ENCODE measurements around the gene PCED1B. TPM values are rescaled to one million over a fixed set of nuclear protein-coding genes. Genes with fewer than 3 reads are reported as not detected.
A peak's percentile ranks its signal among the peaks of the same experiment; 100 is the strongest.

Gene PCED1B
- total RNA-seq, 2 donors from 2014 or later = 6.6 to 12.3 TPM

- peaks cover 0 to 7% of the 10 kb centered on the region in 2 donors for H3K4me1 ChIP-seq (ENCODE audit: control insufficient read depth in 1 of 2, low read depth in 2 of 2)
- ATAC-seq (ENCODE audit: insufficient number of reproducible peaks, low FRiP score, low read depth) = no peak
- H3K27ac ChIP-seq = no peak overlapping the region
Observed at GRCh38 chr12:47235258-47236040, 156.0 kb downstream of the PCED1B start.

GRCh38 chr12:47236109-47236714 is 156.8 kb downstream of the PCED1B start:
- H3K4me3 ChIP-seq = no peak overlapping the region
- ATAC-seq (ENCODE audit: insufficient number of reproducible peaks, low FRiP score, low read depth) = no peak
- H3K4me1 ChIP-seq (ENCODE audit: control insufficient read depth in 1 of 2, low read depth in 2 of 2) = peaks cover 0 to 7% of the 10 kb centered on the region in 2 donors
- no peak overlapping the region for H3K27ac ChIP-seq
- H3K27me3 ChIP-seq (replicated peaks; ENCODE audit: insufficient read depth) = no peaks in the 10 kb centered on the region
- no peak for DNase-seq (ENCODE audit: low spot score)
- H3K36me3 ChIP-seq = peaks cover 8% of the 10 kb centered on the region
- H3K9me3 ChIP-seq = no peaks in the 10 kb centered on the region
- no peak for TF ChIP-seq CTCF (IDR thresholded peaks at IDR 0.05)

More at GRCh38 chr12:47235258-47236040, 156.0 kb downstream of the PCED1B start:
- H3K36me3 ChIP-seq = peaks cover 8% of the 10 kb centered on the region
- DNase-seq (ENCODE audit: low spot score) = no peak
- no peak overlapping the region for H3K4me3 ChIP-seq
- no peak for TF ChIP-seq CTCF (IDR thresholded peaks at IDR 0.05)
- no peaks in the 10 kb centered on the region for H3K9me3 ChIP-seq
- H3K27me3 ChIP-seq (replicated peaks; ENCODE audit: insufficient read depth) = no peaks in the 10 kb centered on the region

GRCh38 chr12:47237751-47238211 is 158.4 kb downstream of the PCED1B start:
- DNase-seq (ENCODE audit: low spot score) = no peak
- H3K4me1 ChIP-seq (ENCODE audit: control insufficient read depth in 1 of 2, low read depth in 2 of 2) = peaks cover 0 to 7% of the 10 kb centered on the region in 2 donors

GRCh38 chr12:47238669-47239114 is 159.3 kb downstream of the PCED1B start:
- ATAC-seq (ENCODE audit: insufficient number of reproducible peaks, low FRiP score, low read depth) (no peak), DNase-seq (ENCODE audit: low spot score) (no peak)
- H3K27ac ChIP-seq = peak overlapping the region in 1 of 2 donors; percentile 17
- H3K27me3 ChIP-seq (replicated peaks; ENCODE audit: insufficient read depth) = no peaks in the 10 kb centered on the region
- no peak overlapping the region for H3K4me3 ChIP-seq
- peaks cover 0 to 7% of the 10 kb centered on the region in 2 donors for H3K4me1 ChIP-seq (ENCODE audit: control insufficient read depth in 1 of 2, low read depth in 2 of 2)
- no peaks in the 10 kb centered on the region for H3K9me3 ChIP-seq
- no peak for TF ChIP-seq CTCF (IDR thresholded peaks at IDR 0.05)
- H3K36me3 ChIP-seq = peaks cover 8% of the 10 kb centered on the region

More at GRCh38 chr12:47237751-47238211, 158.4 kb downstream of the PCED1B start:
- no peak for TF ChIP-seq CTCF (IDR thresholded peaks at IDR 0.05)
- Histone ChIP-seq H3K9me3 (no peaks in the 10 kb centered on the region), H3K27me3 (replicated peaks; ENCODE audit: insufficient read depth) (no peaks in the 10 kb centered on the region), H3K4me3 (no peak overlapping the region), H3K27ac (no peak overlapping the region), H3K36me3 (peaks cover 8% of the 10 kb centered on the region)
- peak; percentile 52 for ATAC-seq (ENCODE audit: insufficient number of reproducible peaks, low FRiP score, low read depth)

- Histone ChIP-seq H3K27ac (no peak overlapping the region), H3K4me3 (no peak overlapping the region), H3K4me1 (ENCODE audit: control insufficient read depth in 1 of 2, low read depth in 2 of 2) (peaks cover 0 to 7% of the 10 kb centered on the region in 2 donors), H3K36me3 (no peaks in the 10 kb centered on the region), H3K9me3 (no peaks in the 10 kb centered on the region), H3K27me3 (replicated peaks; ENCODE audit: insufficient read depth) (no peaks in the 10 kb centered on the region)
- no peak for ATAC-seq (ENCODE audit: insufficient number of reproducible peaks, low FRiP score, low read depth)
- no peak for DNase-seq (ENCODE audit: low spot score)
- TF ChIP-seq CTCF (IDR thresholded peaks at IDR 0.05) = no peak
Observed at GRCh38 chr12:47242426-47242825, 163.0 kb downstream of the PCED1B start.
